DOHH2 (cell line): ENCODE data around the gene YES1.

Source experiments
- H3F3A ChIP-seq: fragments of 200-600 bp; sonication (generic), shearing (Covaris generic); 2 replicates; pipeline ENCODE4 v1.6.0; 2016; ENCODE audit warnings: antibody characterized with exemption, mild to moderate bottlenecking; ENCODE audit not compliant: control insufficient read depth, insufficient read depth
- H3K27ac ChIP-seq: fragments of 200-600 bp; sonication (generic); 2 replicates; pipeline ENCODE4 v1.5.1; 2014; ENCODE audit warnings: low read depth, mild to moderate bottlenecking, low read length, moderate library complexity
- H3K27me3 ChIP-seq: fragments of 200-600 bp; sonication (generic); 2 replicates; pipeline ENCODE4 v1.6.1; 2014; ENCODE audit warnings: mild to moderate bottlenecking, low read length, mixed read lengths; ENCODE audit not compliant: control insufficient read depth
- H3K36me3 ChIP-seq: fragments of 200-600 bp; sonication (generic); 2 replicates; pipeline ENCODE4 v1.6.1; 2014; ENCODE audit warnings: mild to moderate bottlenecking, low read length, moderate library complexity, mixed read lengths; ENCODE audit not compliant: control insufficient read depth
- H3K4me1 ChIP-seq: fragments of 200-600 bp; sonication (generic); 2 replicates; pipeline ENCODE4 v1.6.1; 2014; ENCODE audit warnings: mild to moderate bottlenecking, low read length, mixed read lengths; ENCODE audit not compliant: control insufficient read depth
- H3K4me2 ChIP-seq: fragments of 200-600 bp; sonication (generic); 2 replicates; pipeline ENCODE4 v1.6.0; 2014; ENCODE audit warnings: mild to moderate bottlenecking, low read length, moderate library complexity
- H3K4me3 ChIP-seq: fragments of 200-600 bp; sonication (generic); 2 replicates; pipeline ENCODE4 v1.5.1; 2014; ENCODE audit warnings: mild to moderate bottlenecking, low read length, mixed read lengths
- H3K79me2 ChIP-seq: fragments of 200-600 bp; sonication (generic); 2 replicates; pipeline ENCODE4 v1.6.1; 2014; ENCODE audit warnings: mild to moderate bottlenecking, low read length, mixed read lengths; ENCODE audit not compliant: control insufficient read depth
- H3K9me2 ChIP-seq: fragments of 200-600 bp; sonication (generic); replicated peaks from 2 replicates; pipeline ENCODE4 v1.6.1; 2014; ENCODE audit warnings: mild to moderate bottlenecking, low read length, mixed read lengths; ENCODE audit not compliant: control insufficient read depth
- H3K9me3 ChIP-seq: fragments of 200-600 bp; sonication (generic); 2 replicates; pipeline ENCODE4 v1.6.1; 2014; ENCODE audit warnings: antibody characterized with exemption, low read length, mixed read lengths; ENCODE audit not compliant: control insufficient read depth, insufficient read depth
- H4K20me1 ChIP-seq: fragments of 200-600 bp; sonication (generic); 2 replicates; pipeline ENCODE4 v1.6.0; 2014; ENCODE audit warnings: low read depth, mild to moderate bottlenecking, antibody characterized with exemption, low read length, moderate library complexity; ENCODE audit not compliant: control insufficient read depth, insufficient read depth
- CTCF ChIP-seq: fragments of 200-600 bp; sonication (generic); IDR thresholded peaks from one replicate; pipeline ENCODE4 v1.5.1; 2014; ENCODE audit warnings: antibody characterized with exemption, mild to moderate bottlenecking, low read depth, low read length; ENCODE audit not compliant: poor library complexity, severe bottlenecking
- EZH2phosphoT487 ChIP-seq: fragments of 200-600 bp; sonication (generic); IDR thresholded peaks from 2 replicates; pipeline ENCODE4 v1.6.1; 2017; ENCODE audit warnings: borderline replicate concordance, mild to moderate bottlenecking, antibody characterized with exemption, low read length, moderate library complexity, mixed read lengths

Gene YES1

DNA sequence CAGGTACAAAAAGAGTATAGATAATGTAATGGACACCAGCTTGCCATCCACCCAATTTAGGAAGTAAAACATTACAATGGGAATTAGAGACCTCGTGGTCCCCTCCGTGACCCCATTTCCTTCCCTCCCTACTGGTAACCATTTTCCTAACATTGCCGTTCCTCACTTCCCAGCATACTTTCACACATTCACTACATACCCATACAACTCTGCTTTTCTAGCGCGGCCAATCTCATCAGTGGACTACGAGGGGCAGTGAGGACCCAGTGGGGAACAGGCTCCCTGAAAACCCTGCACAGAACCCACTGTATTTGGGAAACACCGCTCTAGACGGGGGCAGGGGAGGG, 100.8 kb downstream of the YES1 start:
- TF ChIP-seq EZH2phosphoT487, result no peak
- H3F3A ChIP-seq, result no peaks in the 10 kb centered on the region
- peaks cover 30% of the 10 kb centered on the region for H3K4me1 ChIP-seq
- peak overlapping the region; percentile 84 for H3K4me2 ChIP-seq
- H3K27me3 ChIP-seq, result peaks cover 12% of the 10 kb centered on the region; the same call in 1 of the 2 replicates
- H3K27ac ChIP-seq, result no peak overlapping the region
- peak overlapping the region; percentile 85 for H3K4me3 ChIP-seq
- no peaks in the 10 kb centered on the region for H3K9me3 ChIP-seq
- no peaks in the 10 kb centered on the region for H4K20me1 ChIP-seq
- peaks cover 16% of the 10 kb centered on the region for H3K36me3 ChIP-seq
- no peaks in the 10 kb centered on the region for H3K9me2 ChIP-seq
- H3K79me2 ChIP-seq, result peaks cover 45% of the 10 kb centered on the region

DNA sequence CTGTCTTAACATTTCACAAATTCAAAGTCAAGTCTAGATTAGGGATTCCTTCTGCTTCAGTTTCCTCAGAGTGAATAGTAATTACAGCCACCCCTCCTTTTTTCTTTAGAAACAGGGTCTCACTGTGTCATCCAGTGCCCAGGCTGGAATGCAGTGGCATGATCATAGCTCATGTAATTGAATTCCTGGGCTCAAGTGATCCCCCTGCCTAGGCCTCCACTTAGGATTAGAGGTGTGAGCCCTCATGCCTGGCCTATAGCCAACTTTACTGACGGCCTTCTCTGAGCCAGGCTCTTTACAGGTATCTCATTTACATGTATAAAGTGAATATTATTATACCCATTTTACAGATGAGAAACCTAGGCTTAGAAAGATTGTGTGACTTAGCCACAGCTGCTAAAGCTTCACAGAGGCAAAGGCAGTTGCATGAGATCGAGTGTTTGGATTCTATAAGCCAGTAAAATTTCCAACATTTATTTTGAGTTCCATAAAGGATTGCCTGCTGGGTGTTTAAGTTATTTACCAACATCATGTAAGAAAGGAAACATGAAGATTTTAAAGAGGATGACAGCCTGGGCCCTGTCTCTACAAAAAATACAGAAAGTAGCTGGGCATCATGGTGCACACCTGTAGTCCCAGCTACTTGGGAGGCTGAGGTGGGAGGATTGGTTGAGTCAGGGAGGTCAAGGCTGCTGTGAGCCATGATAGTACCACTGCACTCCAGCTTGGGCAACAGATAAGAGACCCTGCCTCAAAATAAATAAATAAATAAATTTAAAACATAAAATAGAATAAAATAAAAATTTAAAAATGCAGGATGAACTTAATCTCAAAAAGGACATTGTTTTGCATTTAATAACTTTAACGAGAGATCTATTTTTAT, 101.4 kb downstream of the YES1 start:
- H4K20me1 ChIP-seq, result no peaks in the 10 kb centered on the region
- no peak for TF ChIP-seq CTCF
- no peak for TF ChIP-seq EZH2phosphoT487
- H3K9me3 ChIP-seq, result no peaks in the 10 kb centered on the region
- H3K9me2 ChIP-seq, result no peaks in the 10 kb centered on the region
- peak overlapping the region; percentile 84 for H3K4me2 ChIP-seq
- no peaks in the 10 kb centered on the region for H3F3A ChIP-seq
- H3K27ac ChIP-seq, result no peak overlapping the region
- peaks cover 8% of the 10 kb centered on the region; the same call in 1 of the 2 replicates for H3K27me3 ChIP-seq
- peaks cover 30% of the 10 kb centered on the region for H3K4me1 ChIP-seq
- peaks cover 16% of the 10 kb centered on the region for H3K36me3 ChIP-seq
- H3K79me2 ChIP-seq, result peaks cover 47% of the 10 kb centered on the region
- H3K4me3 ChIP-seq, result peak overlapping the region; percentile 85

- Histone ChIP-seq H4K20me1 (no peaks in the 10 kb centered on the region), H3K4me1 (peaks cover 30% of the 10 kb centered on the region), H3K79me2 (peaks cover 47% of the 10 kb centered on the region), H3F3A (no peaks in the 10 kb centered on the region), H3K4me2 (no peak overlapping the region), H3K9me3 (no peaks in the 10 kb centered on the region), H3K9me2 (no peaks in the 10 kb centered on the region), H3K4me3 (no peak overlapping the region), H3K36me3 (peaks cover 16% of the 10 kb centered on the region), H3K27me3 (peaks cover 3% of the 10 kb centered on the region; the same call in 1 of the 2 replicates), H3K27ac (no peak overlapping the region)
- TF ChIP-seq CTCF (no peak), EZH2phosphoT487 (no peak)
These were observed 102.3 kb downstream of the YES1 start for GRCh38 chr18:709771-710170.

- no peaks in the 10 kb centered on the region for H3K9me3 ChIP-seq
- peaks cover 47% of the 10 kb centered on the region for H3K79me2 ChIP-seq
- H3K4me3 ChIP-seq, result no peak overlapping the region
- H3F3A ChIP-seq, result no peaks in the 10 kb centered on the region
- no peaks in the 10 kb centered on the region for H4K20me1 ChIP-seq
- H3K27ac ChIP-seq, result no peak overlapping the region
- H3K27me3 ChIP-seq, result no peaks in the 10 kb centered on the region
- peaks cover 30% of the 10 kb centered on the region for H3K4me1 ChIP-seq
- H3K9me2 ChIP-seq, result no peaks in the 10 kb centered on the region
- H3K36me3 ChIP-seq, result peaks cover 19% of the 10 kb centered on the region
- no peak for TF ChIP-seq EZH2phosphoT487
- no peak for TF ChIP-seq CTCF
- H3K4me2 ChIP-seq, result no peak overlapping the region
These were observed 103.9 kb downstream of the YES1 start for GRCh38 chr18:708096-708495.
